ENCODE measurements around the gene RCOR1. TPM values are rescaled to one million over a fixed set of nuclear protein-coding genes. Genes with fewer than 3 reads are reported as not detected.

The RCOR1 gene
- total RNA-seq, 1 experiment from 2014 or later = 102 TPM

- POLR2A ChIA-PET (ENCODE audit: low non-redundant PET) = interaction anchor here (1.1 kb wide), 1 partner anchor 70 kb away, joined by 4 read pairs; no protein-coding TSS in a partner anchor
- Histone ChIP-seq H3K36me3 (ENCODE audit: insufficient read depth, low read length, poor library complexity, severe bottlenecking) (peaks cover 18% of the 10 kb centered on the region), H3K27me3 (replicated peaks; ENCODE audit: insufficient read depth, low read depth, low read length, poor library complexity) (no peaks in the 10 kb centered on the region), H3K27ac (ENCODE audit: low read depth, low read length, poor library complexity, severe bottlenecking) (peak overlapping the region; percentile 99), H3K9me3 (ENCODE audit: low read depth, low read length, poor library complexity, severe bottlenecking) (no peaks in the 10 kb centered on the region), H3K4me3 (ENCODE audit: low read depth, low read length, poor library complexity, severe bottlenecking) (peak overlapping the region; percentile 95), H3K4me1 (ENCODE audit: insufficient read depth, low read length, poor library complexity, severe bottlenecking) (peaks cover 11% of the 10 kb centered on the region)
- intact Hi-C loops (cut with micrococcal nuclease; ENCODE audit: unreplicated experiment) = loop anchor here (2.0 to 5.0 kb wide), 3 partner anchors 51 to 99 kb away; no protein-coding TSS in a partner anchor
- CTCF ChIA-PET = interaction anchor here (1.5 to 1.8 kb wide), 2 partner anchors 8 to 69 kb away, joined by 3 to 11 read pairs; no protein-coding TSS in a partner anchor
- no TSS peak for BruUV-seq (replicated peaks)
- peak; percentile 67 for DNase-seq (ENCODE audit: low spot score)
- 0 out of 2 replicates have a peak, but pooled peaks have one; percentile 18 for TF ChIP-seq CTCF (conservative IDR thresholded peaks at IDR 0.05; ENCODE audit: low read depth, low read length)
- TF ChIP-seq EZH2 (IDR thresholded peaks at IDR 0.05; ENCODE audit: borderline replicate concordance, low read depth, low read length, poor library complexity, severe bottlenecking) = no peak
Measured at GRCh38 chr14:102593061-102593824, 794 bp downstream of the RCOR1 start.

GRCh38 chr14:102593825-102594137 lies 1.3 kb downstream of the RCOR1 start:
- DNase-seq (ENCODE audit: low spot score) = no peak
- Histone ChIP-seq H3K27me3 (replicated peaks; ENCODE audit: insufficient read depth, low read depth, low read length, poor library complexity) (no peaks in the 10 kb centered on the region), H3K36me3 (ENCODE audit: insufficient read depth, low read length, poor library complexity, severe bottlenecking) (peaks cover 22% of the 10 kb centered on the region), H3K27ac (ENCODE audit: low read depth, low read length, poor library complexity, severe bottlenecking) (peak overlapping the region; percentile 99), H3K9me3 (ENCODE audit: low read depth, low read length, poor library complexity, severe bottlenecking) (no peaks in the 10 kb centered on the region), H3K4me3 (ENCODE audit: low read depth, low read length, poor library complexity, severe bottlenecking) (peak overlapping the region; percentile 95), H3K4me1 (ENCODE audit: insufficient read depth, low read length, poor library complexity, severe bottlenecking) (peaks cover 11% of the 10 kb centered on the region)
- CTCF ChIA-PET = interaction anchor here (0.7 to 1.8 kb wide), 4 partner anchors 8 to 100 kb away, joined by 3 to 11 read pairs (median 6); no protein-coding TSS in a partner anchor
- POLR2A ChIA-PET (ENCODE audit: low non-redundant PET) = interaction anchor here (1.1 kb wide), 1 partner anchor 70 kb away, joined by 4 read pairs; no protein-coding TSS in a partner anchor
- intact Hi-C loops (cut with micrococcal nuclease; ENCODE audit: unreplicated experiment) = loop anchor here (2.0 to 5.0 kb wide), 3 partner anchors 51 to 99 kb away; no protein-coding TSS in a partner anchor
- BruUV-seq (replicated peaks) = no TSS peak
- no peak for TF ChIP-seq CTCF (conservative IDR thresholded peaks at IDR 0.05; ENCODE audit: low read depth, low read length)
- TF ChIP-seq EZH2 (IDR thresholded peaks at IDR 0.05; ENCODE audit: borderline replicate concordance, low read depth, low read length, poor library complexity, severe bottlenecking) = no peak

- POLR2A ChIA-PET (ENCODE audit: low non-redundant PET) = interaction anchor here (1.1 kb wide), 1 partner anchor 71 kb away, joined by 4 read pairs; no protein-coding TSS in a partner anchor
- TF ChIP-seq EZH2 (IDR thresholded peaks at IDR 0.05; ENCODE audit: borderline replicate concordance, low read depth, low read length, poor library complexity, severe bottlenecking) (no peak), CTCF (conservative IDR thresholded peaks at IDR 0.05; ENCODE audit: low read depth, low read length) (peak; percentile 91)
Measured at GRCh38 chr14:102594514-102595175, 2.2 kb downstream of the RCOR1 start.

More at GRCh38 chr14:102594514-102595175, 2.2 kb downstream of the RCOR1 start:
- peak overlapping the region; percentile 95 for H3K4me3 ChIP-seq (ENCODE audit: low read depth, low read length, poor library complexity, severe bottlenecking)
- intact Hi-C loops (cut with micrococcal nuclease; ENCODE audit: unreplicated experiment) = loop anchor here (5.0 kb wide), 2 partner anchors 52 to 98 kb away; no protein-coding TSS in a partner anchor
- no peaks in the 10 kb centered on the region for H3K9me3 ChIP-seq (ENCODE audit: low read depth, low read length, poor library complexity, severe bottlenecking)
- CTCF ChIA-PET = interaction anchor here (0.6 to 1.8 kb wide), 7 partner anchors 9 to 99 kb away, joined by 3 to 11 read pairs (median 5); no protein-coding TSS in a partner anchor
- peaks cover 11% of the 10 kb centered on the region for H3K4me1 ChIP-seq (ENCODE audit: insufficient read depth, low read length, poor library complexity, severe bottlenecking)
- H3K36me3 ChIP-seq (ENCODE audit: insufficient read depth, low read length, poor library complexity, severe bottlenecking) = peaks cover 31% of the 10 kb centered on the region
- peak overlapping the region; percentile 99 for H3K27ac ChIP-seq (ENCODE audit: low read depth, low read length, poor library complexity, severe bottlenecking)
- no peaks in the 10 kb centered on the region for H3K27me3 ChIP-seq (replicated peaks; ENCODE audit: insufficient read depth, low read depth, low read length, poor library complexity)
- no TSS peak for BruUV-seq (replicated peaks)
- peak; percentile 83 for DNase-seq (ENCODE audit: low spot score)
